Stomach (tissue), 9 donors: Measurements from ENCODE around the gene CHORDC1. TPM values are rescaled to one million over a fixed set of nuclear protein-coding genes. Genes with fewer than 3 reads are reported as not detected.

Experiments
- DNase-seq, 2 donors: peaks; one replicate each; pipeline versions ENCODE4 v3.0.0 to v3.0.0-alpha.2; 2013 to 2019
- H3K27ac ChIP-seq, 5 donors: fragments of 200-600 bp in 4 of 5; sonication (generic) in 4 of 5; one replicate each; pipeline ENCODE4 v1.5.1; 2013 to 2019; ENCODE audit warnings: mild to moderate bottlenecking in 1 of 5, moderate library complexity in 1 of 5
- H3K27me3 ChIP-seq, 3 donors: fragments of 200-600 bp; sonication (generic); one replicate each; pipeline ENCODE4 v1.5.1; 2017 to 2019; ENCODE audit warnings: mixed run types in 1 of 3
- H3K36me3 ChIP-seq, 4 donors: fragments of 200-600 bp; sonication (generic); 1 replicate in 3 of 4; 2 replicates in 1 of 4; pipeline ENCODE4 v1.5.1; 2016 to 2019
- H3K4me1 ChIP-seq, 4 donors: fragments of 200-600 bp; sonication (generic); one replicate each; pipeline ENCODE4 v1.5.1; 2016 to 2019
- H3K4me3 ChIP-seq, 4 donors: fragments of 200-600 bp; sonication (generic) in 3 of 4; one replicate each; pipeline ENCODE4 v1.5.1; 2016 to 2019; ENCODE audit warnings: mild to moderate bottlenecking in 1 of 4
- H3K9me3 ChIP-seq, 4 donors: fragments of 200-600 bp; sonication (generic); one replicate each; pipeline ENCODE4 v1.5.1; 2016 to 2019
- CTCF ChIP-seq, 7 experiments: fragments of 450-650 bp in 4 of 7; fragments of 200-600 bp in 3 of 7; sonication (generic) in 3 of 7; IDR thresholded peaks; one replicate each; pipeline ENCODE4 v1.5.1; 2016 to 2019; ENCODE audit warnings: antibody characterized with exemption in 7 of 7, control low read depth in 2 of 7, mild to moderate bottlenecking in 1 of 7
- EP300 ChIP-seq: sonication (generic); formaldehyde crosslinking; IDR thresholded peaks from one replicate; pipeline ENCODE4 v1.6.1; 2017; ENCODE audit warnings: antibody characterized with exemption
- POLR2A ChIP-seq, 4 donors: fragments of 450-650 bp; IDR thresholded peaks; one replicate each; pipeline ENCODE4 v1.6.1; 2016; ENCODE audit warnings: antibody characterized with exemption in 4 of 4, control low read depth in 2 of 4, mild to moderate bottlenecking in 1 of 4, moderate library complexity in 1 of 4
- POLR2AphosphoS5 ChIP-seq, 3 donors: sonication (generic); formaldehyde crosslinking; IDR thresholded peaks; one replicate each; pipeline ENCODE4 v1.6.1; 2016; ENCODE audit warnings: antibody characterized with exemption in 3 of 3
- WGBS, 5 donors: extraction: QIAGEN DNeasy Blood & Tissue Kit in 3 of 5; methylation state at CpG; one replicate each; pipeline versions ENCODE4 v1.1.5 to v1.1.7; 2013 to 2018; 5-methylcytosine and 5-hydroxymethylcytosine counted together
- intact Hi-C: fragments of 100-400 bp; cut with DNase I; formaldehyde crosslinking; loops from one replicate; pipeline ENCODE4 v1.15.1; 2023; ENCODE audit warnings: low total_unique reads
- polyA plus RNA-seq, 3 donors: library from polyadenylated mRNA; stranded (reverse); fragments of 200-250 nt; gene quantifications; one replicate each; pipeline ENCODE4 v1.2.3, GENCODE V29; 2013
- total RNA-seq, 5 donors: library from RNA; depleted of rRNA; stranded (reverse); fragments of >200 nt; gene quantifications; one replicate each; pipeline versions ENCODE4 v1.1.0 to v1.2.3, GENCODE V29; 2014 to 2016
- donor health status: healthy with polysubstance abuse.
- donor health status: Bipolar disorder and iron deficiency.
- donor health status: healthy.

CHORDC1 gene
- total and polyA plus RNA-seq, 8 donors, result 14.4 to 102 (median 40.0) TPM

GRCh38 chr11:90192869-90193582, 29.8 kb downstream of the CHORDC1 start:
- no peak overlapping the region for H3K27ac ChIP-seq
- H3K9me3 ChIP-seq, result no peaks in the 10 kb centered on the region
- no peak for DNase-seq
- intact Hi-C loops, result no loop called here
- no peaks in the 10 kb centered on the region for H3K4me1 ChIP-seq
- no peak overlapping the region for H3K4me3 ChIP-seq
- H3K36me3 ChIP-seq, result peaks cover 0 to 7% (median 2%) of the 10 kb centered on the region in 4 donors
- TF ChIP-seq POLR2A (IDR thresholded peaks at IDR 0.05), result no peak
- no peak for TF ChIP-seq EP300
- TF ChIP-seq CTCF (IDR thresholded peaks at IDR 0.05), result no peak
- no peak for TF ChIP-seq POLR2AphosphoS5 (IDR thresholded peaks at IDR 0.05)
- whole genome bisulfite sequencing, 5 donors, result 84 to 92% (median 90%) methylated on average over 4 of the region's 4 CpGs
- no peaks in the 10 kb centered on the region for H3K27me3 ChIP-seq

GRCh38 chr11:90189011-90189410, 33.8 kb downstream of the CHORDC1 start:
- intact Hi-C loops, result no loop called here
- no peaks in the 10 kb centered on the region for H3K4me1 ChIP-seq
- DNase-seq, result no peak
- TF ChIP-seq POLR2AphosphoS5 (IDR thresholded peaks at IDR 0.05) (no peak), EP300 (no peak), CTCF (IDR thresholded peaks at IDR 0.05) (no peak), POLR2A (IDR thresholded peaks at IDR 0.05) (no peak)
- no peaks in the 10 kb centered on the region for H3K9me3 ChIP-seq
- no peaks in the 10 kb centered on the region for H3K36me3 ChIP-seq
- H3K4me3 ChIP-seq, result no peak overlapping the region
- WGBS, 5 donors, result 93 to 100% (median 100%) methylated on average over 2 of the region's 2 CpGs
- H3K27me3 ChIP-seq, result no peaks in the 10 kb centered on the region
- H3K27ac ChIP-seq, result no peak overlapping the region

GRCh38 chr11:90187839-90188238, 35.0 kb downstream of the CHORDC1 start:
- WGBS, 5 donors, result 80 to 95% (median 91%) methylated on average over 3 of the region's 3 CpGs
- no peaks in the 10 kb centered on the region for H3K27me3 ChIP-seq
- DNase-seq, result no peak
- no peaks in the 10 kb centered on the region for H3K9me3 ChIP-seq
- no peaks in the 10 kb centered on the region for H3K4me1 ChIP-seq
- no peaks in the 10 kb centered on the region for H3K36me3 ChIP-seq
- H3K4me3 ChIP-seq, result no peak overlapping the region
- TF ChIP-seq POLR2AphosphoS5 (IDR thresholded peaks at IDR 0.05), result no peak
- TF ChIP-seq CTCF (IDR thresholded peaks at IDR 0.05), result no peak
- TF ChIP-seq POLR2A (IDR thresholded peaks at IDR 0.05), result no peak
- TF ChIP-seq EP300, result no peak
- intact Hi-C loops, result no loop called here
- H3K27ac ChIP-seq, result no peak overlapping the region

DNA sequence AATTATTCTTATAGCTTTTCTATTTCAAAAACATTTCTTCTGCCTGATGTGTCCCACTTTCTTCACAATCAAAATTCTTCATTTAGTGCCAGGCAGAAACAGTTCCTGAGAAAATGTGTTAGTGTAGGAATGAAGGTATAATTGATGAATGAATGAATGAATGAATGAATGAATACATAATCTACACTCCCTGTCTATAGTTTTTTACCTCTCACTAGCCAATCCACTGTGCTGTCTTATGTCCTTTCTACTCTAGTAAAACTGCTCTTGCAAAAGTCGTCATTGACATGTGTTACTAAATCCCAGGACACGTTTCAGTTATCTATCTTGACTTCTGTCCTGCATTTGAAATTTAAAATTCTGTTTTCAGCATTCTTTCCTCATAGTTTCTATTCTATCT, 42.9 kb downstream of the CHORDC1 start:
- intact Hi-C loops, result no loop called here
- Histone ChIP-seq H3K4me1 (no peaks in the 10 kb centered on the region), H3K4me3 (no peak overlapping the region), H3K36me3 (no peaks in the 10 kb centered on the region), H3K9me3 (no peaks in the 10 kb centered on the region), H3K27me3 (no peaks in the 10 kb centered on the region), H3K27ac (no peak overlapping the region)
- DNase-seq, result no peak
- TF ChIP-seq CTCF (IDR thresholded peaks at IDR 0.05), result no peak
- TF ChIP-seq EP300, result no peak
- no peak for TF ChIP-seq POLR2A (IDR thresholded peaks at IDR 0.05)
- TF ChIP-seq POLR2AphosphoS5 (IDR thresholded peaks at IDR 0.05), result no peak
- 36 to 92% (median 85%) methylated on average over 2 of the region's 2 CpGs for WGBS, 5 donors
